H9 (cell line): ENCODE data around the gene NRP1. TPM values are rescaled to one million over a fixed set of nuclear protein-coding genes. Genes with fewer than 3 reads are reported as not detected.

Experiments
- DNase-seq: peaks from one replicate; pipeline ENCODE4 v3.0.0-alpha.2; 2017
- H2AFZ ChIP-seq: one replicate; pipeline ENCODE4 v1.6.1; 2013; ENCODE audit warnings: mild to moderate bottlenecking, low read length, control low read depth, moderate library complexity
- H2AK5ac ChIP-seq: 2 replicates; pipeline ENCODE4 v1.6.1; 2013; ENCODE audit warnings: low read length, control low read depth, mixed read lengths; ENCODE audit not compliant: insufficient read length
- H2BK120ac ChIP-seq: one replicate; pipeline ENCODE4 v1.6.1; 2013; ENCODE audit warnings: low read depth, mild to moderate bottlenecking, low read length, control low read depth, inconsistent platforms; ENCODE audit not compliant: poor library complexity, severe bottlenecking
- H2BK12ac ChIP-seq: 2 replicates; pipeline ENCODE4 v1.6.1; 2013; ENCODE audit warnings: low read length, control low read depth, mixed read lengths, low read depth; ENCODE audit not compliant: insufficient read length
- H2BK15ac ChIP-seq: 2 replicates; pipeline ENCODE4 v1.6.1; 2013; ENCODE audit warnings: low read depth, low read length, control low read depth
- H2BK20ac ChIP-seq: one replicate; pipeline ENCODE4 v1.6.1; 2013; ENCODE audit warnings: low read depth, mild to moderate bottlenecking, low read length, control low read depth, inconsistent platforms; ENCODE audit not compliant: poor library complexity, severe bottlenecking
- H2BK5ac ChIP-seq: 2 replicates; pipeline ENCODE4 v1.6.1; 2013; ENCODE audit warnings: low read length, control low read depth, mixed read lengths; ENCODE audit not compliant: insufficient read length
- H3K14ac ChIP-seq: 2 replicates; pipeline ENCODE4 v1.6.1; 2013; ENCODE audit warnings: low read length, control low read depth; ENCODE audit not compliant: insufficient read depth
- H3K18ac ChIP-seq: 2 replicates; pipeline ENCODE4 v1.6.1; 2013; ENCODE audit warnings: low read depth, mild to moderate bottlenecking, mixed read lengths, low read length, control low read depth; ENCODE audit not compliant: insufficient read length
- H3K23ac ChIP-seq: 2 replicates; pipeline ENCODE4 v1.6.1; 2013; ENCODE audit warnings: low read length, control low read depth, mixed read lengths, low read depth; ENCODE audit not compliant: insufficient read length
- H3K23me2 ChIP-seq: 2 replicates; pipeline ENCODE4 v1.6.1; 2013; ENCODE audit warnings: low read depth, mild to moderate bottlenecking, mixed read lengths, low read length, control low read depth; ENCODE audit not compliant: insufficient read length, poor library complexity, severe bottlenecking
- H3K27ac ChIP-seq: 2 replicates; pipeline ENCODE4 v1.5.1; 2013; ENCODE audit warnings: low read length, control low read depth, mixed read lengths, low read depth; ENCODE audit not compliant: insufficient read length
- H3K27me3 ChIP-seq: 2 replicates; pipeline ENCODE4 v1.6.1; 2013; ENCODE audit warnings: low read length, control low read depth, inconsistent platforms; ENCODE audit not compliant: insufficient read depth
- H3K4ac ChIP-seq: 2 replicates; pipeline ENCODE4 v1.6.1; 2013; ENCODE audit warnings: low read depth, mild to moderate bottlenecking, control low read depth, inconsistent platforms, low read length, moderate library complexity
- H3K4me1 ChIP-seq: 2 replicates; pipeline ENCODE4 v1.6.1; 2013; ENCODE audit warnings: low read length, control low read depth, inconsistent platforms; ENCODE audit not compliant: insufficient read depth
- H3K4me2 ChIP-seq: 2 replicates; pipeline ENCODE4 v1.6.1; 2013; ENCODE audit warnings: low read length, control low read depth, mixed read lengths; ENCODE audit not compliant: insufficient read length, insufficient read depth
- H3K56ac ChIP-seq: 2 replicates; pipeline ENCODE4 v1.6.1; 2013; ENCODE audit warnings: low read depth, mild to moderate bottlenecking, mixed read lengths, low read length, control low read depth; ENCODE audit not compliant: insufficient read length
- H3K79me1 ChIP-seq: 2 replicates; pipeline ENCODE4 v1.6.1; 2013; ENCODE audit warnings: low read depth, mild to moderate bottlenecking, moderate library complexity, low read length, control low read depth, inconsistent platforms; ENCODE audit not compliant: insufficient read depth, poor library complexity, severe bottlenecking
- H3K79me2 ChIP-seq: 2 replicates; pipeline ENCODE4 v1.6.1; 2013; ENCODE audit warnings: low read length, control low read depth, inconsistent platforms; ENCODE audit not compliant: insufficient read depth
- H3K9ac ChIP-seq: 2 replicates; pipeline ENCODE4 v1.6.1; 2013; ENCODE audit warnings: low read length, control low read depth, mixed read lengths; ENCODE audit not compliant: insufficient read length; ENCODE audit errors: extremely low read depth
- H3K9me3 ChIP-seq: one replicate; pipeline ENCODE4 v1.6.1; 2013; ENCODE audit warnings: low read depth, low read length, inconsistent platforms; ENCODE audit not compliant: control insufficient read depth
- H3T11ph ChIP-seq: one replicate; pipeline ENCODE4 v1.6.1; 2013; ENCODE audit warnings: mild to moderate bottlenecking, low read length, control low read depth, inconsistent platforms
- H4K20me1 ChIP-seq: one replicate; pipeline ENCODE4 v1.6.1; 2013; ENCODE audit not compliant: control insufficient read depth, insufficient read length, insufficient read depth
- H4K5ac ChIP-seq: 2 replicates; pipeline ENCODE4 v1.6.1; 2013; ENCODE audit warnings: low read depth, mild to moderate bottlenecking, mixed read lengths, low read length, control low read depth; ENCODE audit not compliant: insufficient read length
- H4K8ac ChIP-seq: replicated peaks from 2 replicates; pipeline ENCODE4 v1.6.1; 2013; ENCODE audit warnings: low read length, control low read depth, mixed read lengths, low read depth; ENCODE audit not compliant: insufficient read length
- H4K91ac ChIP-seq: 2 replicates; pipeline ENCODE4 v1.6.1; 2013; ENCODE audit warnings: low read depth, mild to moderate bottlenecking, moderate library complexity, mixed read lengths, low read length, control low read depth; ENCODE audit not compliant: insufficient read length
- H3K27ac Mint-ChIP-seq, 3 experiments: 2 replicates in 2 of 3; 3 replicates in 1 of 3; pipeline ENCODE4 v1.8.0; 2020 to 2021; ENCODE audit warnings: mixed read lengths in 3 of 3, mild to moderate bottlenecking in 1 of 3, moderate library complexity in 1 of 3
- H3K27me3 Mint-ChIP-seq: 2 replicates; pipeline ENCODE4 v1.8.0; 2021; ENCODE audit warnings: low read depth, mild to moderate bottlenecking, moderate library complexity, mixed read lengths
- H3K36me3 Mint-ChIP-seq, 3 experiments: 2 replicates in 2 of 3; 3 replicates in 1 of 3; pipeline ENCODE4 v1.8.0; 2020 to 2021; ENCODE audit warnings: low read depth in 3 of 3, mixed read lengths in 3 of 3; ENCODE audit not compliant: insufficient read depth in 1 of 3
- H3K4me1 Mint-ChIP-seq, 2 experiments: 2 replicates each; pipeline ENCODE4 v1.8.0; 2020; ENCODE audit warnings: mixed read lengths in 2 of 2
- H3K4me3 Mint-ChIP-seq, 2 experiments: 2 replicates in 1 of 2; 3 replicates in 1 of 2; pipeline ENCODE4 v1.8.0; 2020 to 2021; ENCODE audit warnings: mild to moderate bottlenecking in 2 of 2, mixed read lengths in 2 of 2, moderate library complexity in 1 of 2
- H3K9me3 Mint-ChIP-seq, 2 experiments: 2 replicates in 1 of 2; 3 replicates in 1 of 2; pipeline ENCODE4 v1.8.0; 2020; ENCODE audit warnings: mild to moderate bottlenecking in 2 of 2, mixed read lengths in 2 of 2, moderate library complexity in 1 of 2
- CTCF ChIP-seq: fragments of 200-600 bp; sonication (generic); conservative IDR thresholded peaks from 3 replicates; pipeline ENCODE4 v1.8.0; 2021; ENCODE audit warnings: antibody characterized with exemption, mild to moderate bottlenecking
- WGBS: extraction: QIAGEN DNeasy Blood & Tissue Kit; methylation state at CpG from one replicate; pipeline ENCODE4 v1.1.7; 2013; ENCODE audit warnings: missing lambda C conversion rate, low lambda C conversion rate, mixed read lengths; ENCODE audit not compliant: insufficient read length; ENCODE audit errors: extremely low coverage; 5-methylcytosine and 5-hydroxymethylcytosine counted together
- total RNA-seq: library from RNA; stranded (reverse); gene quantifications from 2 replicates; pipeline ENCODE4 v1.2.1, GENCODE V29; 2021

The NRP1 gene
- total RNA-seq, 1 experiment from 2014 or later = 4.6 TPM

- no peak overlapping the region for H3K4me3 Mint-ChIP-seq
- no peak overlapping the region for H3K9ac ChIP-seq
- H3K27ac Mint-ChIP-seq = no peak overlapping the region
- no peak overlapping the region for H3T11ph ChIP-seq
- no peaks in the 10 kb centered on the region for H3K9me3 ChIP-seq
- no peak overlapping the region for H2BK20ac ChIP-seq
- 0 out of 2 replicates have a peak, but pooled peaks cover 2% of the 10 kb centered on the region for H3K4me1 ChIP-seq
- no peaks in the 10 kb centered on the region for H3K27me3 ChIP-seq
- H2BK120ac ChIP-seq = no peak overlapping the region
- H3K18ac ChIP-seq = no peak overlapping the region
- no peaks in the 10 kb centered on the region for H3K23me2 ChIP-seq
- no peaks in the 10 kb centered on the region for H3K36me3 Mint-ChIP-seq
- H2BK15ac ChIP-seq = no peak overlapping the region
- no peak overlapping the region for H4K91ac ChIP-seq
- H3K79me1 ChIP-seq = no peaks in the 10 kb centered on the region
- H3K27ac ChIP-seq = no peak overlapping the region
- H3K27me3 Mint-ChIP-seq = no peaks in the 10 kb centered on the region
- peaks cover 11 to 12% of the 10 kb centered on the region in 2 experiments for H3K4me1 Mint-ChIP-seq
- H3K9me3 Mint-ChIP-seq = no peaks in the 10 kb centered on the region; a peak in 1 of 5 replicates
- H3K79me2 ChIP-seq = no peaks in the 10 kb centered on the region
- H2AFZ ChIP-seq = no peak overlapping the region
- no peak overlapping the region for H4K5ac ChIP-seq
- H3K14ac ChIP-seq = no peak overlapping the region
- no peak overlapping the region for H4K8ac ChIP-seq
- no peak overlapping the region for H3K23ac ChIP-seq
- no peak overlapping the region for H2AK5ac ChIP-seq
- no peaks in the 10 kb centered on the region for H4K20me1 ChIP-seq
- no peak overlapping the region for H2BK5ac ChIP-seq
- H2BK12ac ChIP-seq = no peak overlapping the region
- no peak for DNase-seq
- no peak for TF ChIP-seq CTCF
- no peak overlapping the region for H3K4ac ChIP-seq
- WGBS = no CpG with 5 or more reads among the region's 3 CpGs
- no peak overlapping the region for H3K4me2 ChIP-seq
- H3K56ac ChIP-seq = no peak overlapping the region
Measured at GRCh38 chr10:33229252-33229948, 105.1 kb downstream of the NRP1 start.
